HG03439 (cell line): ENCODE results near the gene ATF4.

Source experiments
- ATAC-seq: cut with Tn5 transposase; IDR thresholded peaks from one replicate; pipeline ENCODE4 v1.9.1; 2021; ENCODE audit warnings: mild to moderate bottlenecking, moderate library complexity; ENCODE audit not compliant: unreplicated experiment

Gene ATF4

GRCh38 chr22:39528080-39528661 is 7.8 kb downstream of the ATF4 start:
- ATAC-seq: no peak

DNA sequence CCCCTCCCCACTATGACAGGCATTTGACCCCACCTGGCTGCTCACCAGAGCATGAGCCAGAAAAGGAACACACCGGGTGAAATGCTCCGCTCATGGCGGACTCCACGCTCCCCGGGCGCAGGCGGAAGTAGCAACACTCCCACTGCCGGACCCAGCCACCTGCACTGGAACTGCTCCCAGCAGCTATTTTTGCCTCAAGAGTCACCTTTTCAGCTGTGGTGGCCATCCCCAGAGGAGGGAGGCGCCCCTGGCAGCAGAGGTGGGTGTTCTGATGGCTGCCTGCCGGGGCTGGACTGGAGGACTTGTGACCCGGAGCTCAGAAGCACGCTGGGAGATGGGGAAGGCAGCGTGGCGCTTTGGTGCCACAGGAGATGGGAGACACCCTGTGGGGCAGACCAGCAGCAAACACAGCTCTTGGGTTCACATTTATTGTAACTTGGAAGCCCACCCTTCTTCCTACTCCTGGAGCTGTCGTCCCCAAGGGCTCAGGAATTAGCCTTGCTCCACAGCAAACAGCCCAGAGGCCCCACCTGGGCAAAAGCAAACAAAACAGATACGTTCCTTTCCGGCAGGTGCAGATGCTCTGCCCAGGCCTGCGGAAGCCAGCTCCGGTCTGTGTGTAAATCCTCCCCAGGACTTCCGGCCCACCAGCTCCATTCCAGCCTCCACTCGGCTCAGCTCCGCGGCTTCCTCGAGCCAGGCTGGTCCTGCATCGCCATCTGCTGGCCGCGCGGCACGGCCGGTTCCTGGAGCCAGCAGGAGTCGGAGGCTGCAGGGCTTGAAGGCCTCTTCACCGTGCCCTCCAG is 8.5 kb downstream of the ATF4 start:
- peak; percentile 35 for ATAC-seq

DNA sequence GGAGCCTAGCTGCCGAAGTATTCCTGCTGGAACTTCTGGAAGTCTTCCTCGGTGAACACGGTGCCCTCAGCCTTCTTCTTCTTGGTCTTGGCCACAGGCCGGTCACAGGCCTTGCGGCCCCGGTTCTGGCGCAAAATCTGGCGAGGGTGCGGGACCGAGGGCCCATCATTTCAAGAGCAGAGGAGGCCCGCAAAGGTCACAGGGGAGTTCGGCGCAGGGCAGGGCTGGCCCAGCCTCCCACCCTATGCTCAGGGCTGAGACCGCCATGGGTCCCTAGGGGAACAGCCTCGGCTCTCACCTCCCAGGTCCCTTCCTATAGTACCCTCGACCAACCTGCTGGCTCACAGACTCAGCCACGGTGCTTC is 9.1 kb downstream of the ATF4 start:
- ATAC-seq: no peak

GRCh38 chr22:39530116-39530515 is 9.8 kb downstream of the ATF4 start:
- ATAC-seq: no peak

DNA sequence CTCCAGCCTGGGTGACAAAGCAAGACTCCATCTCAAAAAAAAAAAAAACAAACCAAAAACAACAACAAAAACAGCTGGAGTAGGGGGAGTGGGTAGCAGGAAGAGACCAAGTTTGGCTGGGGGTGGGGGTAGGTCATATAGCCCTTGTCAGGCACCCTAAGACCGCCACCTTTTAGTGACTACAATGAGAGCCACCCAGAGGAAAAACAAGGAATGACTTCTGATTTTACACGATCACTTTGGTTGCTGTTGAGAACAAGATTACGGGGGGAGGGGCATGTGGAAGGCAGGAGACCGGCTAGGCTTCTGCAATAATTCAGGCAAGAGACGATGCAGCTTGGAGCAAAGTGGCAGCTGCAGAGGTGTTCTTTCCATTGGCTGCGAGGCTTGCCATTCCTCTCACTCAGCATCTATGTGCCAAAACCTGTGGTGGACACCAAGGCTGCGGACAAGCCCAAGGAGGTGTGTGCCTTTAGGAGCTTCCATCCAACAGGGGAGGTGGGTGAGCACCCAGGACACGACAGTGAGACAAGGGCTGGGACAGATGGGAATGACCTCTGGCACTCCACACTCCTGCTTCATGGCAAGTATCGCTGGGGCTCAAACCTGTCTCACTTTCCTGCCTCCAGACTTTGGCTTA is 10.4 kb downstream of the ATF4 start:
- ATAC-seq: no peak

DNA sequence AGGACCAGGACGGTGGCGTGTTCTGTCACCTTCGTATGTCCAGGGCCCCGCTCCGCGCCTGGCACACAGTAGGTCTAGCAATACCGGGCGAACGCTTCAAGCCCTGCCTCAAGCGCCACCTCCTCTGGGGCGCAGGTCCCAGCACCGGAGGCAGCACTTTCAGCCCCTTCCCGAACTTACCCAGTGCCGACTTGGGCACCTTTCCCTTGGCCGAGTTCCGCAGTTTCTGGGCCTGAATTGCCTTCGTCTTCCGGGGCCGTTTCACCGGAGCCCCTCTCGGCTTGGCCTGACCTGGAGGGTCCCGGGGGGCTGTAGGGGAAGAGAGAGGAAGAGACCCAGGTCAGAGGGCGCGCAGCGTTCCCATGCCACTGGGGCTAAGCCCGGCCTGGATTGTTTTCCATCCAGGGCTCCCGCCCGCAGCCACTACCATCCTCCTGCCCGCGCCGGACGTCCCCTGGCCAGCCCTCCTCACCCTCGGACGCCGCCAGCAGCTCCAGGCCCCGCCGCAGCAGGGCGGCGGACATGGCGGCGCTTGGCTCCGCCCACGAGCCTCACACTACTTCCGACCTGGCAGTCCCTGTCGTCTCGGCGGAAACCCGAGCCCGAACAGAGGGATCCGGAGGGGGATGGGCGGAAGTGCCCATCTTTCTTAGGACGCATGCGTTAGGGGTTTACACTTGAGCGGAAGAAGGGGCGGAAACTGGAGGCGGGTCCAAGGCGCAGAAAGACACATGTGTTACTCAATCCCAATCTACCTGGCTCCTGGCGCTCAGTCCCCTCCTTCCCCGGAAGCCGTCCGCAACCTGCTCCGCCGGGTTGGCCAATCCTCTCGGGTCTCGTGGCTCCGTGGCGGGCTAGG is 12.1 kb downstream of the ATF4 start, which contains the start of gene RPS19BP1:
TSS of gene RPS19BP1 (minus strand) at position 534 of the 859 bp plus-strand sequence. CDS start at position 524, 10 bp downstream.
- ATAC-seq: peak; percentile 67

- no peak for ATAC-seq
Measured at GRCh38 chr22:39534092-39534506, 13.7 kb downstream of the ATF4 start.

DNA sequence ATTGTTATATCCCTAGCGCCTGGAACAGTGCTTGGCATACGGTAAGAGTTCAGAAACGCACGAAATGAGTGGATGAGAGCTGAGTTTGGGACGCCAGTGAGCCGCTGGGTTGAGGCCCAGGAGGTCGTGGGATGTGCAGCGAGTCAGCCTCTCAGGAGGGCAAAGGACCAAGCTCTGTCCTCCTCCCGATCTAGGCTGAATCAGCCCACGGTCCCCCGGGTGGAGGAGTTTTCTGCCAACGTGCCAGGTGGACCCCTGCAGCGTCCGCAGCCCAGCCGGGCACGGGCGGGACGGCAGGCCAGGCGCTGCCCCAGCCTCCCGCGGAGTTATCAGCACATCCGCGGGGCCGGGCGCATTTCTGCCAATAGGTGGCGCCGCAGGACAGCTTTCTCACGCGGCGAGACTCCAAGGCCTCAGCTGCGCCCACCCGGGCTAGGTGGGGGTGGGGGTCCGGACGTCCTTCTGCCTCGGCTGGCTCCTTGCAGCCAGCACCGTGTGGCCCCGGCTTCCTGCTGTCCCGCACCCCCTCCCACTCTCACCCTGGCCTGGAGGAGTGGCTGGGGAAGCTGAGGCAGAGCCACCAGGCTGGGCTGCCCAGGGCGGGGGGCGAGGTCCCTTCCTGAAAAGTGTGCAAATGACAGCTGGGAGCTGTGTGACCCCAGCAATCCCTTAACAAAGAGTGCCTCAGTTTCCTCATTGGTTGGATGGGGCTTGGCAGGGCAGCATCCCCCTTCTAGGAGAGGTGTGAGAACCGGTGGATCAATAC is 14.4 kb downstream of the ATF4 start:
- no peak for ATAC-seq

- no peak for ATAC-seq
Measured at GRCh38 chr22:39535357-39535725, 15.0 kb downstream of the ATF4 start.

- ATAC-seq: no peak
Measured at GRCh38 chr22:39535831-39536449, 15.6 kb downstream of the ATF4 start.

DNA sequence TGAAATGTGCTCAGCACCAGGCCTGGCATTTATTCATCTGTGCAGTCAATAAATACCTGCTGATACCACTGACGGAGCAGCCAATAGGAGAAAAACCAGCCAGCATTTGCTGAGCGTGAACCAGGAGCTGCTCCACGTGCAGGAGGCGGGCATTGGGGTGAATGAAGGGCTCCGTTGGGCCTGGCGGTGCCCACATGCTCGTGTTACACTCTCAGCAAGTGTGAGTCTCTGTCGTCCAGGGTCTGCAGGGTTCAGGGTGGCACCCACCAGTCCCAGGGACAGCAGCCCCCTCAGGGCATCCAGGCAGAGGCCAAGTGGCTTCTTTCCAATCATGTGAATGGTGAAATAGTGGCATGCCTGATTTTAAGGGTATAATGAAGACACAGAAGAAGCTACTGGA is 16.3 kb downstream of the ATF4 start:
- ATAC-seq: no peak

DNA sequence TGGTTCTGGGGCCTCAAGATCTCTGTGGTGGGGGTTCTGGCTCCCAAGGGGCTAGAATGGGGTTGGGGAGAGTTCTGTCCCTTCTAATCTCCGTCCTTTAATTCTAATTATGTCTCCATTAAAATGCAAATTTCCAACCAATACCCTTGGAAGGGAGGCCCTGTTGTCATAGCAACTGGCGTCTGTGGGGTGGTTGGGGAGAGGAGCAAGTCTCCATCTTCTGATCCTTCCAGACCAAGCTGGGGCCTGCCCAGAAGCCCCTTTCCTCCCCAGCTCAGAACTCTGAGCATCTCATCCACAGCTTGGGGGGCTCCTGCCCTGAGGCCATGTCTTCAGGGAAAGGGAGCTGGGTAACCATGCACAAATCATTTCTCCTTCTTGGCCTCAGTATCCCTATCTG is 17.6 kb downstream of the ATF4 start:
- no peak for ATAC-seq

- ATAC-seq: no peak
Measured at GRCh38 chr22:39543095-39543494, 22.7 kb downstream of the ATF4 start.

GRCh38 chr22:39545386-39546365 is 25.3 kb downstream of the ATF4 start:
- ATAC-seq: no peak

DNA sequence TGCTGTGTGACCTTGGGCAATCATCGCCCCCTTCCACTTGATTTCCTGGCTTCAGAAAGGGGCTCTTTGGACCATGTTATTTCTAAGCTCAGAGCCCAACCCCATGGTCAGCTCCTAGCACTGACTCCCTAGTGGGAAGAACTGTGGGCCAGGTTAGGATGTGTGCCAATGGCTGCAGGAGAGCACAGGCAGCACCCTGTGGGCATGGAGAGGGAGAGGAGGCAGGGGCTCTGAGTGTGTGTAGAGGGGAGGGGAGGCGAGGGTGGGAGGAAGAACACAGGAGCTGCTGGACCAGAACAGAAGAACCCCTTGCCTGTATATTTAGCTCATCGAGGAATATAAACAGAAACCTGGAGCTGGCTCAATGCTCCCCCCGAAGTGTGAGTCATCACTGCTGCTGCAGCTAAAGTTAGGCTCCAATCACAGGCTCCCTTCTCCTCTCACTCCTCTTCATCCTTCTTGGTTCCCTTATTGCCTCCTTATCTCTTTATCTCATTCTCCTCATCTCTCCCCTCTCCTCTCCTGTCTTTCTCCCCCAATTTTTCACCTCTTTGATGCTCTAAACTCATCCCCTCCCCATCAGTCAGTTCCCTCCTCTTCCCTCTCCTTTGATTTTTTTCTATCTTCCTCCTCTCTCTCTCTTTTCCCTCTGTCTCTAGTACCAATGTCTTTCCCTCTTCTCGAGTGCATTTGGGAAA is 26.7 kb downstream of the ATF4 start:
- ATAC-seq: no peak

DNA sequence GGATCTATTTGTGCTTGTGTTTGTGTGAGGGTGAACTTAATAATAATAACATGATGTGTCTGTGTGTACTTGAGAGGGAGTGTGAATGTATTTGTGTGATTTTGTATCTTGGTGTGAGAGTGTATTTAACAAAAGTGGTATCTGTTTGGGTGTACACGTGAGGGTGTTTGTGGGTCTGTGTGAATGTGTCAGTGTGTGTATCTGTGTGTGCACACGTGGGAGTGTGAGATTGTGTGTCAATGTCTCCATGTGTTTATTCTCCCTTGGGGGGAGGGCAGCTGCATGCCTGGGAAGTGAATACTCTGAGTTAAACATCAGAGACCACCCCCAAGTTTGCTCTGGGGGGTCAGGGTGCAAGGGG is 27.2 kb downstream of the ATF4 start:
- ATAC-seq: no peak

- no peak for ATAC-seq
Measured at GRCh38 chr22:39553429-39553828, 33.1 kb downstream of the ATF4 start.

- no peak for ATAC-seq
Measured at GRCh38 chr22:39554151-39554550, 33.8 kb downstream of the ATF4 start.
